HepG2 (cell line): ENCODE results near the gene TARS3. TPM values are rescaled to one million over a fixed set of nuclear protein-coding genes. Genes with fewer than 3 reads are reported as not detected.
A peak's percentile ranks its signal among the peaks of the same experiment; 100 is the strongest.

Experiments
- ATF2 ChIP-seq: sonication (generic); formaldehyde crosslinking; IDR thresholded peaks from 2 replicates; pipeline ENCODE4 v1.4.0; 2020; ENCODE audit warnings: missing genetic modification reagents
- DBP ChIP-seq: sonication (generic); formaldehyde crosslinking; IDR thresholded peaks from 2 replicates; pipeline ENCODE4 v1.4.0; 2020; ENCODE audit warnings: missing genetic modification reagents; ENCODE audit errors: not compliant biosample characterization
- KLF13 ChIP-seq: sonication (generic); formaldehyde crosslinking; IDR thresholded peaks from 2 replicates; pipeline ENCODE4 v1.4.0; 2020; ENCODE audit warnings: mild to moderate bottlenecking, missing genetic modification reagents
- MYC ChIP-seq: sonication (generic); formaldehyde crosslinking; IDR thresholded peaks from 2 replicates; pipeline ENCODE4 v1.9.0; 2021; ENCODE audit warnings: missing genetic modification reagents, borderline replicate concordance
- PRDM4 ChIP-seq: sonication (generic); formaldehyde crosslinking; IDR thresholded peaks from 2 replicates; pipeline ENCODE4 v1.9.0; 2021; ENCODE audit warnings: missing genetic modification reagents, borderline replicate concordance
- RBM22 ChIP-seq: fragments of 200-400 bp; formaldehyde crosslinking; optimal IDR thresholded peaks from 2 replicates; pipeline ENCODE3; 2017; ENCODE audit warnings: mild to moderate bottlenecking, low read length, moderate library complexity
- SETDB1 ChIP-seq: sonication (generic); formaldehyde crosslinking; IDR thresholded peaks from 2 replicates; pipeline ENCODE4 v1.5.1; 2020; ENCODE audit warnings: missing genetic modification reagents, mild to moderate bottlenecking, borderline replicate concordance
- SP5 ChIP-seq: IDR thresholded peaks from 2 replicates; pipeline ENCODE4 v1.6.1; 2016; ENCODE audit warnings: low read depth, borderline replicate concordance
- TCF12 ChIP-seq, 2 experiments: fragments of 450-650 bp in 1 of 2; sonication (generic) in 1 of 2; formaldehyde crosslinking in 1 of 2; IDR thresholded peaks; 2 replicates each; pipeline versions ENCODE4 v1.6.1 to v1.8.0; 2017 to 2022; ENCODE audit warnings: antibody characterized with exemption in 1 of 2, mild to moderate bottlenecking in 1 of 2, missing genetic modification reagents in 1 of 2, moderate library complexity in 1 of 2
- TMF1 ChIP-seq: sonication (generic); formaldehyde crosslinking; IDR thresholded peaks from 2 replicates; pipeline ENCODE4 v1.8.1; 2022; ENCODE audit warnings: low read depth, missing genetic modification reagents
- ZNF589 ChIP-seq: sonication (generic); formaldehyde crosslinking; conservative IDR thresholded peaks from 2 replicates; pipeline ENCODE4 v1.8.0; 2022; ENCODE audit warnings: mild to moderate bottlenecking, moderate library complexity, missing genetic modification reagents
- ZNF660 ChIP-seq: sonication (generic); formaldehyde crosslinking; IDR thresholded peaks from 2 replicates; pipeline ENCODE4 v1.5.1; 2020; ENCODE audit warnings: mild to moderate bottlenecking, low read depth, missing genetic modification reagents, borderline replicate concordance
- ZNF713 ChIP-seq: sonication (generic); formaldehyde crosslinking; IDR thresholded peaks from 2 replicates; pipeline ENCODE4 v1.4.0; 2020; ENCODE audit warnings: mild to moderate bottlenecking, missing genetic modification reagents
- polyA plus RNA-seq, 8 experiments: library from polyadenylated mRNA; depleted of rRNA in 3 of 8; stranded (reverse) in 7 of 8; unstranded in 1 of 8; fragments of >200 nt; fragmentation: Illumina TruSeq in 4 of 8; extraction: Trizol in 4 of 8; gene quantifications; 2 replicates each; pipeline versions ENCODE4 v1.2.1 to v1.2.3, GENCODE V29; 2011 to 2016; ENCODE audit warnings: low read depth in 4 of 8, missing spikeins in 1 of 8, mixed read lengths in 1 of 8; ENCODE audit not compliant: insufficient read depth in 1 of 8
- total RNA-seq, 5 experiments: library from RNA; depleted of rRNA; stranded (reverse); fragments of >200 nt; fragmentation: Illumina TruSeq; extraction: Trizol; gene quantifications; 2 replicates each; pipeline ENCODE4 v1.2.3, GENCODE V29; 2016; ENCODE audit warnings: low read depth in 1 of 5
- TF ChIP-seq, protein P1 (sequence below): sonication (generic); formaldehyde crosslinking; IDR thresholded peaks from 2 replicates; pipeline ENCODE4 v1.5.1; 2020; ENCODE audit warnings: mild to moderate bottlenecking, missing genetic modification reagents, moderate library complexity
- TF ChIP-seq, protein P2 (sequence below): IDR thresholded peaks from 2 replicates; pipeline ENCODE4 v1.6.1; 2016; ENCODE audit warnings: low read depth, control low read depth
- TF ChIP-seq, protein P3 (sequence below): sonication (generic); formaldehyde crosslinking; IDR thresholded peaks from 2 replicates; pipeline ENCODE4 v1.5.1; 2020; ENCODE audit warnings: mild to moderate bottlenecking, missing genetic modification reagents, moderate library complexity

The TARS3 gene
- total and polyA plus RNA-seq, 2 of the 13 experiments (the other 11 are each of a cell fraction or from before 2014, with no cell fraction given) = 4.1 to 11.7 TPM

- TF ChIP-seq, protein P1, sequence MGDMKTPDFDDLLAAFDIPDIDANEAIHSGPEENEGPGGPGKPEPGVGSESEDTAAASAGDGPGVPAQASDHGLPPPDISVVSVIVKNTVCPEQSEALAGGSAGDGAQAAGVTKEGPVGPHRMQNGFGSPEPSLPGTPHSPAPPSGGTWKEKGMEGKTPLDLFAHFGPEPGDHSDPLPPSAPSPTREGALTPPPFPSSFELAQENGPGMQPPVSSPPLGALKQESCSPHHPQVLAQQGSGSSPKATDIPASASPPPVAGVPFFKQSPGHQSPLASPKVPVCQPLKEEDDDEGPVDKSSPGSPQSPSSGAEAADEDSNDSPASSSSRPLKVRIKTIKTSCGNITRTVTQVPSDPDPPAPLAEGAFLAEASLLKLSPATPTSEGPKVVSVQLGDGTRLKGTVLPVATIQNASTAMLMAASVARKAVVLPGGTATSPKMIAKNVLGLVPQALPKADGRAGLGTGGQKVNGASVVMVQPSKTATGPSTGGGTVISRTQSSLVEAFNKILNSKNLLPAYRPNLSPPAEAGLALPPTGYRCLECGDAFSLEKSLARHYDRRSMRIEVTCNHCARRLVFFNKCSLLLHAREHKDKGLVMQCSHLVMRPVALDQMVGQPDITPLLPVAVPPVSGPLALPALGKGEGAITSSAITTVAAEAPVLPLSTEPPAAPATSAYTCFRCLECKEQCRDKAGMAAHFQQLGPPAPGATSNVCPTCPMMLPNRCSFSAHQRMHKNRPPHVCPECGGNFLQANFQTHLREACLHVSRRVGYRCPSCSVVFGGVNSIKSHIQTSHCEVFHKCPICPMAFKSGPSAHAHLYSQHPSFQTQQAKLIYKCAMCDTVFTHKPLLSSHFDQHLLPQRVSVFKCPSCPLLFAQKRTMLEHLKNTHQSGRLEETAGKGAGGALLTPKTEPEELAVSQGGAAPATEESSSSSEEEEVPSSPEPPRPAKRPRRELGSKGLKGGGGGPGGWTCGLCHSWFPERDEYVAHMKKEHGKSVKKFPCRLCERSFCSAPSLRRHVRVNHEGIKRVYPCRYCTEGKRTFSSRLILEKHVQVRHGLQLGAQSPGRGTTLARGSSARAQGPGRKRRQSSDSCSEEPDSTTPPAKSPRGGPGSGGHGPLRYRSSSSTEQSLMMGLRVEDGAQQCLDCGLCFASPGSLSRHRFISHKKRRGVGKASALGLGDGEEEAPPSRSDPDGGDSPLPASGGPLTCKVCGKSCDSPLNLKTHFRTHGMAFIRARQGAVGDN (CRISPR knock-in tag) = peak; percentile 6; the same call in 1 of the 2 replicates
- TF ChIP-seq PRDM4 (CRISPR knock-in tag) = no peak
- TF ChIP-seq ZNF713 (CRISPR knock-in tag) = no peak
- TF ChIP-seq RBM22 = no peak
- TF ChIP-seq TMF1 = peak; percentile 18; the same call in 1 of the 2 replicates
- TF ChIP-seq, protein P2, sequence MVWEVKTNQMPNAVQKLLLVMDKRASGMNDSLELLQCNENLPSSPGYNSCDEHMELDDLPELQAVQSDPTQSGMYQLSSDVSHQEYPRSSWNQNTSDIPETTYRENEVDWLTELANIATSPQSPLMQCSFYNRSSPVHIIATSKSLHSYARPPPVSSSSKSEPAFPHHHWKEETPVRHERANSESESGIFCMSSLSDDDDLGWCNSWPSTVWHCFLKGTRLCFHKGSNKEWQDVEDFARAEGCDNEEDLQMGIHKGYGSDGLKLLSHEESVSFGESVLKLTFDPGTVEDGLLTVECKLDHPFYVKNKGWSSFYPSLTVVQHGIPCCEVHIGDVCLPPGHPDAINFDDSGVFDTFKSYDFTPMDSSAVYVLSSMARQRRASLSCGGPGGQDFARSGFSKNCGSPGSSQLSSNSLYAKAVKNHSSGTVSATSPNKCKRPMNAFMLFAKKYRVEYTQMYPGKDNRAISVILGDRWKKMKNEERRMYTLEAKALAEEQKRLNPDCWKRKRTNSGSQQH (CRISPR knock-in tag) = no peak
- TF ChIP-seq ZNF589 (CRISPR knock-in tag) = no peak
- no peak for TF ChIP-seq ATF2 (CRISPR knock-in tag)
- no peak for TF ChIP-seq ZNF660 (CRISPR knock-in tag)
- no peak for TF ChIP-seq MYC (CRISPR knock-in tag)
- no peak for TF ChIP-seq SP5 (CRISPR knock-in tag)
- TF ChIP-seq, protein P3, sequence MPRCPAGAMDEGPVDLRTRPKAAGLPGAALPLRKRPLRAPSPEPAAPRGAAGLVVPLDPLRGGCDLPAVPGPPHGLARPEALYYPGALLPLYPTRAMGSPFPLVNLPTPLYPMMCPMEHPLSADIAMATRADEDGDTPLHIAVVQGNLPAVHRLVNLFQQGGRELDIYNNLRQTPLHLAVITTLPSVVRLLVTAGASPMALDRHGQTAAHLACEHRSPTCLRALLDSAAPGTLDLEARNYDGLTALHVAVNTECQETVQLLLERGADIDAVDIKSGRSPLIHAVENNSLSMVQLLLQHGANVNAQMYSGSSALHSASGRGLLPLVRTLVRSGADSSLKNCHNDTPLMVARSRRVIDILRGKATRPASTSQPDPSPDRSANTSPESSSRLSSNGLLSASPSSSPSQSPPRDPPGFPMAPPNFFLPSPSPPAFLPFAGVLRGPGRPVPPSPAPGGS = 0 out of 2 replicates have a peak, but pooled peaks have one; percentile 8
- no peak for TF ChIP-seq TCF12 (IDR thresholded peaks at IDR 0.05)
- TF ChIP-seq TCF12 (CRISPR knock-in tag; IDR thresholded peaks at IDR 0.05) = no peak
- TF ChIP-seq KLF13 (CRISPR knock-in tag) = no peak
- TF ChIP-seq SETDB1 (CRISPR knock-in tag) = peak; percentile 25; the same call in 1 of the 2 replicates
- no peak for TF ChIP-seq DBP (CRISPR knock-in tag)
Observed at GRCh38 chr15:101614001-101614585, 110.2 kb downstream of the TARS3 start (continued).
